HG03139 (cell line): Measurements from ENCODE around the gene CTSC.
"Not testable (repeated sequence)": the region's sequence is repeated elsewhere in the genome, so short reads cannot be mapped to it uniquely, and the experiment has no call there.

Source experiments
- ATAC-seq: cut with Tn5 transposase; IDR thresholded peaks from one replicate; pipeline ENCODE4 v1.9.1; 2021; ENCODE audit not compliant: unreplicated experiment

Gene CTSC

GRCh38 chr11:88284336-88285050 is 53.0 kb downstream of the CTSC start:
- no peak for ATAC-seq

DNA sequence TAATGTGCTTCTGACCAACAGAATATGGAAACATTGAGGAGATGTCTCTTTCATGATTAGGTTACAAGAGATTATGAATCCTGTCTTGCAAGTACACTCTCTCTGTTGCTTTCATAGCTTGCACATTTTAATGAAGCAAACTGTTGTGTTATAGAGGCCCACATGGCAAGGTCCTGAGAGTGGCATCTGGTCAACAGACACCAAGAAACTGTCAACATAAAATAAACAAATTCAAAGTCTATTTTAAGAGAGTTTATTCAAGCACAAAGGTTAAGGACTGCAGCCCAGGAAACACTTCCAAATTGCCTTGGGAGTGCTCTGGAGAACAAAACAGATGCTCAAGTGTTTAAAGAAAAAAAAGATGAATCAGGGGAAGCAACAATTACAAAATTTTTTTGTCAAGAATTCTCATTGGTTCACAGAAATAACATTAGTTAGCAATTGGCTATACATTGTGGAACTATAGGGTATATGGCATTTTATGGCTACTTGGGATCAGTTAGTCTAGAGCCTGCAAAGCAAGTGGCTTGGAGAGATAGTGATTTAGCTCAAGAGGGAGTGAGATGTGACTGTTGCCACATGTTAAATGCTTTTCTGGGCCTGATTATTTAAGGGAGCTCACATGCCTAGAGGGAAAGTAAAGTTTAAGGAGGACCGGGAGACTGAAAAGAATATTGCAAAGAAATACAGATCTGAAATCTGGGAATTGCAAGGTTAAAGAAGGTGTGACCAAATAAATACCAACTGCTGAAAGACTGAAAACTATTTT is 54.6 kb downstream of the CTSC start:
- no peak for ATAC-seq

- ATAC-seq: no peak
Observed at GRCh38 chr11:88281317-88281712, 56.2 kb downstream of the CTSC start.

GRCh38 chr11:88280673-88281316 is 56.7 kb downstream of the CTSC start:
- ATAC-seq: no peak

DNA sequence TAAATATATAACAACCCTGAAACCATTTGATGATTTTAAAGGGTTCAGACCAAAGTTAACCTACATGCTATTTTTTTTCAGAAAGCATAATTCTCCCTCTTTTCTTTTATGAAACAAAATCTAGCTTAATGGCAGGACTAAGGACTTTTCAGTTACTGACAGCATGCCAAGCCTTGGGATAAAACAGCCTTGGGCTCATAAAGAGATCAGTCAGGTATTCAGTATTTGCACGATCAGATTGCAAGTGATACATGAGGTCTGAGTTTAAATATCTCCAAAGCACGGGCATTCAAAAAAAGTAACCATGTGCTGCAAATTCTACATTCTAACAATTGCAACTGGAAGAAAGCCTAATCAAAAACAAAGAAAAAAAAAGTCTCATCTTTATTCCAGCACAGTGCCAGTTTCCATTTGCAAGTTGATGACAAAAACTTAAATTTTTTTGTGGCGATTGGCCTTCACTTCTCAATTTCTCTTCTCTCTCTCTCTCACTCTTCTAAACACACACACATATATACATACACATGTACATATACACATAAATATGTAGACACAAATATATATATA is 60.1 kb downstream of the CTSC start:
- ATAC-seq: no peak

DNA sequence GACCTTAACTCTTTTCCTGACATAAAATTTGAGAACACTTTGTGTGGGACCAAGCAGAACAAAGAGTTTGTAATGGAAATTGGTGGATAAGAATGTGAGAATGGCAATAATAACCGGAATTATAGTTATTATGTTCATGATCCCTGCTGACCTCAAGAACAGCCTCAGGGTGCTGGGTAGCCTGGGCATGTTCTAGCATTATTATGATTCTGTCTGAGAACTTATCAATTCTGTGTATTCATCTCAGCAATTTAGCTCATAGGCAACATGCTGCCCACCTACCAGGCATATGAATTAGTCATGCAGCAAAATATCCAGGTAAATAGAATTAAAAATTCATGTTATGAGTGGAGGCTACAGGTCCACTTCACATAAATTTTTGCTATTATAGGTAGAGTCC is 61.9 kb downstream of the CTSC start:
- ATAC-seq: no peak

- no peak for ATAC-seq
Observed at GRCh38 chr11:88266919-88267318, 70.6 kb downstream of the CTSC start.

DNA sequence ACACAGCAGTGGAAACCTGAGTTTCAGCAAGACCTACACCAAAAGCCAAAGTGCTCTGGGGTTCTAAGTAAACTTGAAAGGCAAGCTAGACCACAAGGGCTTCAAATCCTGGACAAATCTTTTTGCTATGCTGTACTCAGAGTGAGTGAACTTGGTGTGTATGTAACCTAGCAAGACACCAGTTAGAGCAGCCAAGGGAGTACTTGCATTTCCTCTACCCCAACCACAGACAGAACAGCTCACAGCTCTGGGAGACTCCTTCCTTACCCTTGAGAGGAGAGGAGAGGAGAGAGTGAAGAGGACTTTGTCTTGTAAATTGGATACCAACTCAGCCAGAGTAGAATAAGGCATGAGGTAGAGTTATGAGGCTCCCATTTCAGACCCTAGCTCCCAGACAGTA is 71.4 kb downstream of the CTSC start:
- no peak for ATAC-seq

GRCh38 chr11:88259431-88259830 is 78.1 kb downstream of the CTSC start:
- ATAC-seq: no peak

DNA sequence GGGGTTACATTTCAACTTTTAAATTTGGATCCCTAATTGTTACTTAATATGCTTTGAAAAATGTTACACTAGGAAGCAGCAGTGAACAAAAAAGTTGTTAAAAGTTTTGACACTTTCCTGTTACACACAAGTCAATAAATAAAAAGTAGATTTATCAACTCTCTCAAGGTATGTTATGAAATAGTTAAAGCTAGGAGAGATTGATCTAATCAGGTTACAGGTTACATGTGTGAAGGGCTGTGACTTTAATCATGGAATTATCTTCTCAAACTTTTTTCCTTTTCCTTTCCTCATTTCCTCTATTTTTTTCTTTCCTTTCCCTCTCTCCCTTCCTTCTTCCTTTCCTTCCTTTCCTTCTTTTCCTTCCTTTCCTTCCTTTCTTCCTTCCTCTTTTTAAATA is 85.3 kb downstream of the CTSC start:
- no peak for ATAC-seq

DNA sequence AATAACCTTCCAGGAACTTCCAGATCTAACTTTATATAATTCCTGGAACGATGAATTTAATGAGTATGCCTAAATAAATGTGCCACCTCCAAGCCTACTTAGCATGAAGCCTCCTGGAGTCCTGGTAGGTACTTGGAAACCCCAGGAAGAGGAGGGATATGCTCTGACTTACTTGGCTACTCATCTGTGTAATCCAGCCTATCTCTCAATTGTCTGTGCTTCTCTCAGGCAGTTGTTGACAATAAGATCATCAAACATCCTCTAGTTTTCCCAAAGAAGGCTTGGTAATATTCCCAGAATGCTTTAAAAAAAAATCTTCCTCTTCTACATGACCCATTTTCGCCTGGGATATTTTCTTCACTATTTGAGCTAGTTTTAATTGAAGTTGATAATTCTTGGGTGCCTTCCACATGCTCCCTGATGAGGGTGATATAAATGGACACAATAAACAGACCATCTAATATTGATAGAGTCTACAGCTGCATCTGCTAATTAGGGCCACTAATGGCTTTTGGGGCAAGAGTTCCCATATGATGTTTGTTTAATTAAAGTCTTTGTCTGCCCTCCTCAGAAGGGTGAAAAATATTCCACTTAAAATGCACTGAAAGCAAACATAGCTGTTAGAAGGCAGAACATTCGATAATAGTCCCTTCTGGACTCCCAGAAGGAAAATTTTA is 86.8 kb downstream of the CTSC start:
- no peak for ATAC-seq

- no peak for ATAC-seq
Observed at GRCh38 chr11:88249706-88250105, 87.8 kb downstream of the CTSC start.

GRCh38 chr11:88246696-88247095 is 90.8 kb downstream of the CTSC start:
- ATAC-seq: no peak

- ATAC-seq: not testable (repeated sequence)
Observed at GRCh38 chr11:88245576-88245975, 92.0 kb downstream of the CTSC start.
